Brain microvascular endothelial cell (primary cell): ENCODE data around the gene DGCR2.

ENCODE experiments used
- DNase-seq: peaks from one replicate; pipeline ENCODE4 v3.0.0-alpha.2; 2020
- H3K27ac ChIP-seq: fragments of 250-450 bp; sonication (Bioruptor Pico); 2 replicates; pipeline ENCODE4 v1.5.1; 2020; ENCODE audit warnings: mild to moderate bottlenecking, moderate library complexity
- H3K27me3 ChIP-seq: fragments of 250-450 bp; sonication (Bioruptor Pico); replicated peaks from 2 replicates; pipeline ENCODE4 v1.5.1; 2020; ENCODE audit warnings: mild to moderate bottlenecking
- H3K36me3 ChIP-seq: fragments of 250-450 bp; sonication (Bioruptor Pico); replicated peaks from 2 replicates; pipeline ENCODE4 v1.5.1; 2020; ENCODE audit warnings: mild to moderate bottlenecking
- H3K4me3 ChIP-seq: 2 replicates; pipeline ENCODE4 v1.5.1; 2011; ENCODE audit warnings: low read depth, mild to moderate bottlenecking, control low read depth, low read length, moderate library complexity
- in situ Hi-C: cut with HindIII; loops from 2 replicates; pipeline ENCODE4 v1.10.0; 2017; ENCODE audit warnings: low sequenced_read_pairs, low pct_ligation_motif_present
- TF ChIP-seq, protein P1 (sequence below): IDR thresholded peaks from 2 replicates; pipeline ENCODE4 v1.5.1; 2011; ENCODE audit warnings: low read depth, mild to moderate bottlenecking, moderate library complexity, low read length, control low read depth, inconsistent platforms; ENCODE audit errors: missing control alignments

Gene DGCR2

DNA sequence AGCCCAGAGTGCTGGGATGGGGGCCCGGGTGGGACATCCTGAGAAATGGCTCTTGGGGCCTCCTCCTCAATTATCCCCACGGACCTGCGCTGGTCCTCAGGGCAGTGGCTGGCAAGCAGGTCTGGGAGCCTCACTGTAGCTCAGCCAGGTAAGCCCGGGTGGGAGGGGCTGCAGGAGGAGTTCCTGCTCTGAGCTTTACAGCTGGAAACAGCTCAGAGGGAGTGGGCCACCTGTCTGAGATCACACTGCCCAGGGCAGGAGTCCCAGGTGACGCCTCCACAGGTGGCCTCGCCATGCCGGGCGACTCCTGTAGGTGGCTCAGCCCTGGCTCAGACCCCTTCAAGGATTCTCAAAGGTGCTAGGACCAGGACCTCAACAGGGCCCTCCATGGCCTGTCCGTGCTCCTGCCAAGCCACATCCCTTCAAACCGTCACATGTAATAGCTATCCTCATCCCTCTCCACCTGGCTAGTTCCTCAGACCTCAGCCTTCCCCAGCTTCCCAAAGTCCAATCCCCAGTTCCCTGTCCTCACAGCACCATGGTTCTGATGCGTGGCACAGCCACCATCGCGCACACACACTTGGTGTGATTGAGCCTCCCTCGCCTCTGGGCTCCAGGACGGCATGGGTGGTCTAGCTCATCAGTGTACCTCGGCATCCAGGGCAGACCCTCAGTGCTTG lies 5.3 kb upstream of the DGCR2 start:
- Histone ChIP-seq H3K27me3 (no peaks in the 10 kb centered on the region), H3K27ac (no peak overlapping the region), H3K36me3 (no peaks in the 10 kb centered on the region), H3K4me3 (no peak overlapping the region)
- in situ Hi-C loops = no loop called here
- DNase-seq = no peak
- TF ChIP-seq, protein P1, sequence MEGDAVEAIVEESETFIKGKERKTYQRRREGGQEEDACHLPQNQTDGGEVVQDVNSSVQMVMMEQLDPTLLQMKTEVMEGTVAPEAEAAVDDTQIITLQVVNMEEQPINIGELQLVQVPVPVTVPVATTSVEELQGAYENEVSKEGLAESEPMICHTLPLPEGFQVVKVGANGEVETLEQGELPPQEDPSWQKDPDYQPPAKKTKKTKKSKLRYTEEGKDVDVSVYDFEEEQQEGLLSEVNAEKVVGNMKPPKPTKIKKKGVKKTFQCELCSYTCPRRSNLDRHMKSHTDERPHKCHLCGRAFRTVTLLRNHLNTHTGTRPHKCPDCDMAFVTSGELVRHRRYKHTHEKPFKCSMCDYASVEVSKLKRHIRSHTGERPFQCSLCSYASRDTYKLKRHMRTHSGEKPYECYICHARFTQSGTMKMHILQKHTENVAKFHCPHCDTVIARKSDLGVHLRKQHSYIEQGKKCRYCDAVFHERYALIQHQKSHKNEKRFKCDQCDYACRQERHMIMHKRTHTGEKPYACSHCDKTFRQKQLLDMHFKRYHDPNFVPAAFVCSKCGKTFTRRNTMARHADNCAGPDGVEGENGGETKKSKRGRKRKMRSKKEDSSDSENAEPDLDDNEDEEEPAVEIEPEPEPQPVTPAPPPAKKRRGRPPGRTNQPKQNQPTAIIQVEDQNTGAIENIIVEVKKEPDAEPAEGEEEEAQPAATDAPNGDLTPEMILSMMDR = no peak

- no peak overlapping the region for H3K27ac ChIP-seq
- no peak for DNase-seq
- in situ Hi-C loops = no loop called here
- no peaks in the 10 kb centered on the region for H3K36me3 ChIP-seq
- H3K27me3 ChIP-seq = no peaks in the 10 kb centered on the region
- H3K4me3 ChIP-seq = no peak overlapping the region
- TF ChIP-seq, protein P1 = no peak
Observed at GRCh38 chr22:19126309-19127273, 4.4 kb upstream of the DGCR2 start.

- in situ Hi-C loops = no loop called here
- TF ChIP-seq, protein P1 = no peak
Observed at GRCh38 chr22:19125474-19126308, 3.5 kb upstream of the DGCR2 start.

DNA sequence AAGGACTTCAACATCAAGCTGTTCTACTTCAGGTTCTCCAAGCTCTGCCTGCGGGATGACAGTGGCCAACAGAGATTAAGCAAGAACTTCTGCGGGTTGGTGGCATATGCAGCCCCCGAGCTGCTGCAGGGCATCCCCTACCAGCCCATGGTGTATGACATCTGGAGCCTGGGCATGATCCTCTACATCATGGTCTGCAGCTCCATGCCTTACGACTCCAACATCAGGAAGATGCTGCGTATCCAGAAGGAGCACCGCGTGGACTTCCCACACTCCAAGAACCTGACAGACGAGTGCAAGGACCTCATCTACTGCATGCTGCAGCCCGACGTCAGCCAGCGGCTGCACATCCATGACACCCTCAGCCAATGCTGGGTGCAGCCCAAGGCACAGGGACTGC lies 2.8 kb upstream of the DGCR2 start:
- no peaks in the 10 kb centered on the region for H3K27me3 ChIP-seq
- H3K36me3 ChIP-seq = no peaks in the 10 kb centered on the region
- no peak for DNase-seq
- in situ Hi-C loops = no loop called here
- H3K27ac ChIP-seq = no peak overlapping the region
- H3K4me3 ChIP-seq = no peak overlapping the region
- TF ChIP-seq, protein P1 = no peak

More at GRCh38 chr22:19125474-19126308, 3.5 kb upstream of the DGCR2 start:
- no peak for DNase-seq
- no peak overlapping the region for H3K4me3 ChIP-seq
- H3K27ac ChIP-seq = no peak overlapping the region
- H3K36me3 ChIP-seq = no peaks in the 10 kb centered on the region
- H3K27me3 ChIP-seq = no peaks in the 10 kb centered on the region

- TF ChIP-seq, protein P1 = no peak
- in situ Hi-C loops = no loop called here
- DNase-seq = no peak
Observed at GRCh38 chr22:19124377-19124776, 2.2 kb upstream of the DGCR2 start.

More at GRCh38 chr22:19124377-19124776, 2.2 kb upstream of the DGCR2 start:
- H3K4me3 ChIP-seq = no peak overlapping the region
- no peaks in the 10 kb centered on the region for H3K27me3 ChIP-seq
- H3K27ac ChIP-seq = no peak overlapping the region
- no peaks in the 10 kb centered on the region for H3K36me3 ChIP-seq
